ENCODE data around the gene CDC42EP3.

CDC42EP3 gene

GRCh38 chr2:37625796-37626571 lies 45.5 kb downstream of the CDC42EP3 start:
- ATAC-seq: peak; percentile 87
- Mint-ChIP-seq H3K36me3 (no peaks in the 10 kb centered on the region), H3K27ac (peak overlapping the region; percentile 92), H3K9me3 (no peaks in the 10 kb centered on the region), H3K27me3 (no peaks in the 10 kb centered on the region), H3K4me3 (peak overlapping the region; percentile 22), H3K4me1 (peaks cover 65% of the 10 kb centered on the region)

GRCh38 chr2:37625156-37625555 lies 46.3 kb downstream of the CDC42EP3 start:
- peaks cover 63% of the 10 kb centered on the region for H3K4me1 Mint-ChIP-seq
- no peaks in the 10 kb centered on the region for H3K27me3 Mint-ChIP-seq
- H3K4me3 Mint-ChIP-seq: peak overlapping the region; percentile 60
- no peaks in the 10 kb centered on the region for H3K9me3 Mint-ChIP-seq
- peak overlapping the region; percentile 92 for H3K27ac Mint-ChIP-seq
- H3K36me3 Mint-ChIP-seq: no peaks in the 10 kb centered on the region
- no peak for ATAC-seq

- peak overlapping the region; percentile 92 for H3K27ac Mint-ChIP-seq
- H3K4me1 Mint-ChIP-seq: peaks cover 71% of the 10 kb centered on the region
- H3K27me3 Mint-ChIP-seq: no peaks in the 10 kb centered on the region
- peak overlapping the region; percentile 60 for H3K4me3 Mint-ChIP-seq
- H3K9me3 Mint-ChIP-seq: no peaks in the 10 kb centered on the region
- peak; percentile 82 for ATAC-seq
- no peaks in the 10 kb centered on the region for H3K36me3 Mint-ChIP-seq
Measured at GRCh38 chr2:37623971-37624900, 47.2 kb downstream of the CDC42EP3 start.

DNA sequence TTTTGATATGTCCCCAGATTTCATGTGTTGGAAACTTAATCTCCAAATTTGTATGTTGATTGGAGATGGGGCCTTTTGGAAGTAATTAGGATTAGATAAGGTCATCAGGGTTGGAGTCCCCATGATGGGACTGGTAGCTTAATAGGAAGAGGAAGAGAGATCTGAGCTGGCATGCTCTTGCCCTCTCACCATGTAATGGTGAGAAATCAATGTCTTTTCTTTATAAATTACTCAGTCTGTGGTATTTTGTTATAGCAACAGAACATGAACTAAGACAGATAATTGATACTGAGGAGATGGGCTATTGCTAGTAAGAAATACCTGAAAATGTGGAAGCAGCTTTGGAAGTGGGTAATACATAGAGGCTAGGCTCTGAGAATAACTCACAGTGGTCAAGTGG lies 48.0 kb downstream of the CDC42EP3 start:
- no peaks in the 10 kb centered on the region for H3K9me3 Mint-ChIP-seq
- ATAC-seq: no peak
- peaks cover under 1% of the 10 kb centered on the region for H3K36me3 Mint-ChIP-seq
- peaks cover 74% of the 10 kb centered on the region for H3K4me1 Mint-ChIP-seq
- no peaks in the 10 kb centered on the region for H3K27me3 Mint-ChIP-seq
- no peak overlapping the region for H3K4me3 Mint-ChIP-seq
- H3K27ac Mint-ChIP-seq: peak overlapping the region; percentile 92

DNA sequence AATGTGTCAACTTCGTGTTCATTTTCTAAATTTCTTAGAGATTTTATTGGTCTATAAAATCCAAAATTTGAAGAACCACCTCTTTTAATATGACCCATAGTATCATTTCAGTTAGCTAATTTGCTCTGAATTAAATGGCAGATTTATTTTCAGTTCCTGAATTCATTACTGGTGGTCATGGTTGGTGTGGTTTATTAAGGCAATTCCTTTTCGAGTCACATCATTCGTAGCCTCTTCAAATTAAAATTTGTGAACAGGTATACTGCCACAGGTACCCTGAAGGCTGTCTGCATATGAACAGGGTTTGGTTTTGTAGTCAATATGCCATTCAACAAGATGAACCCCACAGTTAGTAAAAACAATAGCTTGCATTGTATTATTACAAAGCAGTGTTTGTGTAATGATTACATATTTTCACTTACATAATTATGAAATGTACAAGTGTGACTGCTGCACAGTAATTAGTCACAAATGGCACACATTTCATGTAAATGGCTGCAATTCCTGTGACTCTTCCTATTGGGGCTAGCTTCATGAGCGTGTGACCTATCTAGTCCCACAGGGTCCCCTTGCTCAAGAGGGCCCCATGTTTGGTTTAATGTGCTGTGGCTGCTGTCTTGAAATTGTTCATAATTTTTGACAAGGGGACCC lies 48.9 kb downstream of the CDC42EP3 start:
- Mint-ChIP-seq H3K27me3 (no peaks in the 10 kb centered on the region), H3K36me3 (peaks cover 5% of the 10 kb centered on the region), H3K9me3 (no peaks in the 10 kb centered on the region), H3K27ac (peak overlapping the region; percentile 92), H3K4me3 (no peak overlapping the region), H3K4me1 (peaks cover 79% of the 10 kb centered on the region)
- ATAC-seq: no peak

DNA sequence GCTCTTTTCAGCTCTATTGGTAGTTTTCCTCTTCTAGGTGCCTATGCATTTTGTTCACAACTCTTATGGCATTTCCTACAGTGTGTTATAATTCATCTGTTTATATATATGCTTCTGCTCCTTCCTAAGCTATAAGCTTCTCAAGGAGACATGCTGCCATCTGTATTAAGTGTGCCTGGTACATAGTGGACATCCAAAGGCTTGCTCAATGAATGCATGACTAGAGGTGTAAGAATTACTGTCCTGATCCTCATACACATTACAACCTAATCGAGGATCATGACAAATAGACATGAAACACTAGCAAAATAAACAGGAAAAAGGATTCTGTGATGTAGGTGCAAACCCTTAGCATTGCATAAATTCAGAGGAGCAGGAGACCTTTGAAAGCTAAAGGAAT lies 50.2 kb downstream of the CDC42EP3 start:
- H3K36me3 Mint-ChIP-seq: peaks cover 5% of the 10 kb centered on the region
- ATAC-seq: no peak
- no peaks in the 10 kb centered on the region for H3K27me3 Mint-ChIP-seq
- no peak overlapping the region for H3K4me3 Mint-ChIP-seq
- H3K4me1 Mint-ChIP-seq: peaks cover 82% of the 10 kb centered on the region
- no peak overlapping the region for H3K27ac Mint-ChIP-seq
- H3K9me3 Mint-ChIP-seq: no peaks in the 10 kb centered on the region

DNA sequence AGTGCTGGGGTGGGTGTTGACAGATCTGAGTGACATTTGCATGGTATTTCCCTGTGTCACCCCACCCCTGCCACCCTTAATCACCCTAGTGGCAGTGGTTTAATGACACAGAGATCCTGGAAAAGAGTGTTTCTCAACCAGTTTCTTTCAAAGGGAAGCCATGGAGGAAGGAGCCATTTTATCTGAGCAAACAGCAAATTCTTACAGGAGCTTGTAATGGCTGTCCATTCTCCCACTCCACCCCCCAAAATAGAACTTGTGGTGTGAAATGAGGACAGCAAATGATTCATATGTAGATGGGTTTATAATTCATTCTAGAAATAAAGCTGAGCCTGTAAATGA lies 51.5 kb downstream of the CDC42EP3 start:
- Mint-ChIP-seq H3K36me3 (peaks cover 5% of the 10 kb centered on the region), H3K27me3 (no peaks in the 10 kb centered on the region), H3K9me3 (no peaks in the 10 kb centered on the region), H3K27ac (peak overlapping the region; percentile 59), H3K4me3 (no peak overlapping the region), H3K4me1 (peaks cover 79% of the 10 kb centered on the region)
- ATAC-seq: no peak

DNA sequence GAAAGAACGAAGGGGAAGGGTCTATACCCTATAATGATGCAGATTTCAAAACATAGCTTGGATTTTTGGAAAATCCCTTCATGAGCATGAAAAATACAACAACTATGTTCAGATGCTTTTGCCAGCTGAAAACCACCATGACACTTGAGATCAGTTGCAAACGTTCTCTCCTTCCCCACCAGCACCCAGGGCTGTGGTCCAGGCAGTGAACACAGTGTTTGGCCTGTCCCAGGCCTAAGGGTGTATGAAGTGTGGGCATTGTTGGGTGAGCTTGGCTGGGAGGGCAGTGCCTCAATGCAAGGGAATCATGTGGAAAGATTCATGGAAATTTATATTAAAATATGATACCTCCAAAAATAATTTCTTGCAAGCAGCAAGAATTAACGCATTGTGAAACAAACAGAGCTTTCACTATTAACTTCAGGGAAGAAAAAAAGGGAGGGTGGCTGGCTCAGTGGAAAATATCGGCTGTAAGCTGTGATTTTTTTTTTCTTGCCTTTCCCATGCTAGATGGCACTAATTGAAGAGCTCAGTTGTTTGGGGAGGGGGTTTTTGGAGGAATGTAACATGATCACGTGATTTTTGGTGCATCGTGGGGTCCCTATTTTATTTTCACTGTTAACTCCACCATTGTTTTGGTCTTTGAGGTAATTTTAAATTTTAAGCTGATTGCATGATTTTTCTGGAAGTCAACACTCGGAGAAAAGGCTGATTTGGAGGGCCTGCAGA lies 52.0 kb downstream of the CDC42EP3 start:
- Mint-ChIP-seq H3K27ac (peak overlapping the region; percentile 59), H3K9me3 (no peaks in the 10 kb centered on the region), H3K4me3 (peak overlapping the region; percentile 32)

DNA sequence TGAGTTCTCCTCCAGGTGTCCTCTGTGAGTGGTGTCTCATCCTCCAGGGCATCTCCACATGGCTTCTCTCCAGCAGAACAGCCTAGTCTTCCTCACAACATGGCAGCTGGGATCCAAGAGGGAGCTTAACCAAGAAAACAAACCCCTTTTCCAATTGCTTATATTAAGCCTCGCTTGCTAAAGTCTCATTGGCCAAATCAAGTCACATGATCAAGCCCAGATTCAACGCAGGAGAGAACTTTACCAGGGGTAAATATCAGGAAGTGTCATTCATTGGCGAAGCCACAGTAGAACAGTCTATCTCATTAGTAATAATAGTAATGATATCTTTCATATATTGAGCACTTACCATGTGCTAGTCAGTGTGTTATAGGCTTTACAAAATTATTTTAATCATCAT lies 53.1 kb downstream of the CDC42EP3 start:
- H3K36me3 Mint-ChIP-seq: peaks cover 5% of the 10 kb centered on the region
- H3K4me3 Mint-ChIP-seq: peak overlapping the region; percentile 33
- H3K27me3 Mint-ChIP-seq: no peaks in the 10 kb centered on the region
- ATAC-seq: no peak
- no peaks in the 10 kb centered on the region for H3K9me3 Mint-ChIP-seq
- peaks cover 68% of the 10 kb centered on the region for H3K4me1 Mint-ChIP-seq
- H3K27ac Mint-ChIP-seq: peak overlapping the region; percentile 90

More for the DNA sequence above, 52.0 kb downstream of the CDC42EP3 start:
- ATAC-seq: no peak
- Mint-ChIP-seq H3K4me1 (peaks cover 73% of the 10 kb centered on the region), H3K36me3 (peaks cover 5% of the 10 kb centered on the region), H3K27me3 (no peaks in the 10 kb centered on the region)

- ATAC-seq: peak; percentile 60
- Mint-ChIP-seq H3K27ac (peak overlapping the region; percentile 90), H3K36me3 (peaks cover 5% of the 10 kb centered on the region), H3K9me3 (no peaks in the 10 kb centered on the region), H3K4me3 (peak overlapping the region; percentile 65), H3K4me1 (peaks cover 60% of the 10 kb centered on the region), H3K27me3 (no peaks in the 10 kb centered on the region)
Measured at GRCh38 chr2:37617119-37617892, 54.1 kb downstream of the CDC42EP3 start.

DNA sequence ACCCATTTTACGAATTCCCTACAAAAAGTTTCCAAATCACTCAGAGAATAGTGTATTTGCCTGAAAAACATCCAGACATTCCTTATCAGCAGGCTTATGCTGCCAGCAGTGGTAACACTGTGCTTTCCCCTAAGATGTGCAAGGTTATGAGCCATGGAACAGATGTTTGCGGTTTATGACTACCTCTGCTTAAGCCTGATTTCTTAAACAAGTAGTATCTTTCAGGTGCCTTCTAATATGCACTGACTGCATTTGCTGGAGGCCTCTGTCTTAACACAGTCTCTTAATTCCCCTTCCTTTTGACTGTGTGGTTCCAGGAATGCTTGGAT lies 54.8 kb downstream of the CDC42EP3 start:
- H3K27ac Mint-ChIP-seq: peak overlapping the region; percentile 90
- no peaks in the 10 kb centered on the region for H3K9me3 Mint-ChIP-seq
- H3K4me3 Mint-ChIP-seq: peak overlapping the region; percentile 65
- peak; percentile 80 for ATAC-seq
- H3K27me3 Mint-ChIP-seq: no peaks in the 10 kb centered on the region
- peaks cover 5% of the 10 kb centered on the region for H3K36me3 Mint-ChIP-seq
- H3K4me1 Mint-ChIP-seq: peaks cover 54% of the 10 kb centered on the region

DNA sequence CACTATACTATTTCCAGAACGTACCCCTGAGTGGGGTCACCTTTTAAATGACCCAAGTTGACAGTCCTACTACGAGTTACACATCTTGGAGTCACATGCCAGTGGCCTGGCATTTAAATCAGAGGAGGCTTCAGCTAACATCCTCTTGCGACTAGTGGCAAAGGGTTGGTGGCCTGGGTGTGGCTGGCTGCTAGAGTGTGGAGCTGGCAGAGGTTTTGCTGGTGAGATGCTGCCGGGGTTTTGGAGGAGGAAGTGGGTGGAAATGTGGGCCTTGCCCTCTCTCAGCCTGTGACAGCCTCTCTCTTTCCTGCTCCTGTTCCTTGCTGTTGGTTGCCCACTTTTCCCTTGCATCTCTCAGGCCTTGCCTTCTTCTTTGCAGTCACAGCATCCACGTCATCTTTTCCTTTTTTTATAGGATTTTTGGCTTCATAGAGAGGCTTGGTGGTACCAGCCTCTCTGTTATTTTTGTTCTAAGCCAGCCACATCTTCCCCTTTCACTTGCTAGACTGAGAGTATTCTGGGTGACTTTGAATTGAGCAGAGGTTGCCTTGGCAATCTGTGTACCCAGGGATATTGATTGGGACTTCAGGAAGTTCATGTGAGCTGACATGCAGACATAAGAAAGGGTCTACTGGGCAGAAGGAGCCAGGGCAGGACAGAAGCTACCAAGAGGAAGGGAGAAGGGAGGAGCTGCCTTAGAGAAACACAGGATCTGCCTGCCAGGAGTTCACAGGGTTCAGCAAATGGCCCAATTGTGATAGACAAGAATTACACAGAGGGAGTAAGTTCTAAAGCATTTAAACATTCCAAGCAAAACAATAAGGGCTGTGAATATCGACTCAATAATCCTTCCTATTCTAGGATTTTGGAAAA lies 55.4 kb downstream of the CDC42EP3 start:
- peaks cover 48% of the 10 kb centered on the region for H3K4me1 Mint-ChIP-seq
- no peaks in the 10 kb centered on the region for H3K27me3 Mint-ChIP-seq
- H3K4me3 Mint-ChIP-seq: peak overlapping the region; percentile 61
- H3K9me3 Mint-ChIP-seq: no peaks in the 10 kb centered on the region
- H3K27ac Mint-ChIP-seq: peak overlapping the region; percentile 90
- peak; percentile 92 for ATAC-seq
- peaks cover 5% of the 10 kb centered on the region for H3K36me3 Mint-ChIP-seq

DNA sequence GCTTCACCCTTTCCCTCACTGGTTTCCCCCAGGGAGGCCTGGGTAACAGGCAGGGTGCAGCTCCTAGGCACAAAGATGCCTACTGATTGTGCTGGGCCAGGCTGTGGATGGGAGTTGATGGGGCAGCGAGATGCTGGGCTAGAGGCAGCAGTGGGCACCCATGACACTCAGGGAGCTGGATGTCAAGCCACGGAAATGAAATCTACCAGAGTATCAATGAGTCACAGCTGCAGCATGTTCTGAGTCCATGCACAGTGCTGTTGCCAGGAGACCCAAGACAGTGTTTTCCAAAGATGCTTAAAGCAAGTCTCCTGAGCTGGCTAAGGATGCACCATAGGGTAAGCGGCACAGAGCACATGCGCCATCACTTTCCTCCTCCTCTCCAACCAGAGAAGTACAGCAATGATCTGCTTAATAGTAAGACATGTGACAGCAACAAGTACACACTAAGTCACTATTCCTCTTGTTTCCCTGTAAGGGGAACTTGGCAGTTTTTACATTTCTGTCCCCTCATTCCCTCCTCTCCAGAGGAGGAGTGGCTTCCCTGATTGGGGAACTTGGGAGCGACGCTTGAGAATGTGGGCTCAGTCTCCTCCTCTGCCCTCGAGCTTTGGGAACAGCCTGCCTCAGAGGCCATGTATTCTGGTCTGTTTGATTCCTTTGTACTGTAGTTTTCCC lies 57.2 kb downstream of the CDC42EP3 start:
- ATAC-seq: no peak
- Mint-ChIP-seq H3K4me3 (no peak overlapping the region), H3K27ac (peak overlapping the region; percentile 90), H3K4me1 (peaks cover 37% of the 10 kb centered on the region), H3K36me3 (peaks cover 5% of the 10 kb centered on the region), H3K27me3 (no peaks in the 10 kb centered on the region), H3K9me3 (no peaks in the 10 kb centered on the region)
